ENCODE data around the gene SIAH1. TPM values are rescaled to one million over a fixed set of nuclear protein-coding genes. Genes with fewer than 3 reads are reported as not detected.
"Not testable (repeated sequence)": the region's sequence is repeated elsewhere in the genome, so short reads cannot be mapped to it uniquely, and the experiment has no call there.

SIAH1 gene
- total RNA-seq, 4 donors from 2014 or later, result 27.2 to 31.8 (median 30.9) TPM

DNA sequence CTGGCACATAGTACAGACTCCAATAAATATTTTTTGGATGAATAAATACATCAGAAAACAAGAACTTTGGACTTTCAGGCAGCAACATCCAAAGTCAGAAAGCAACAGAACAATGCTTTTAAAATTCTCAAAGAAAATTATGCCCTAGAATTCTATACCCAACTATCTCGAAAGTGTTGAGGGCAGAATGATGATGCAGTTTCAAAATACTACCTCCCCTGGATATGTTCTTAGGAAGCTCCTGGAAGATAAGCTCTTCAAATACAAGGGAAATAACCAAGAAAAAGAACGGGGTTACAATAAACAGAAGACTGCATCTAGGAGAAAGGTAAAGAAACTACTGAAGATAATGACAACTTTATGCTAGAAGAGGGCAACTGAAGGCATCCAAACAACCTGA lies 11.0 kb downstream of the SIAH1 start:
- Histone ChIP-seq H3K4me1 (peaks cover 35 to 96% (median 48%) of the 10 kb centered on the region in 3 donors), H3K4me3 (no peak overlapping the region), H3K9me3 (no peaks in the 10 kb centered on the region), H3K36me3 (no peaks in the 10 kb centered on the region), H3K27ac (no peak overlapping the region), H3K27me3 (no peaks in the 10 kb centered on the region)
- no peak for TF ChIP-seq POLR2AphosphoS5 (IDR thresholded peaks at IDR 0.05)
- TF ChIP-seq CTCF (IDR thresholded peaks at IDR 0.05), result no peak
- TF ChIP-seq EP300 (IDR thresholded peaks at IDR 0.05), result no peak
- TF ChIP-seq POLR2A (IDR thresholded peaks at IDR 0.05), result no peak
- ATAC-seq, result no peak
- 39 to 41% methylated on average over 2 of the region's 2 CpGs for WGBS, 2 donors (ENCODE audit: low coverage in 1 of 2)

GRCh38 chr16:48373258-48374029 lies 11.8 kb downstream of the SIAH1 start:
- no peaks in the 10 kb centered on the region for H3K27me3 ChIP-seq
- H3K27ac ChIP-seq, result no peak overlapping the region
- no peak overlapping the region for H3K4me3 ChIP-seq
- no peaks in the 10 kb centered on the region for H3K9me3 ChIP-seq
- no peaks in the 10 kb centered on the region for H3K36me3 ChIP-seq
- WGBS, 2 donors (ENCODE audit: low coverage in 1 of 2), result 77 to 80% methylated on average over 4 of the region's 4 CpGs
- TF ChIP-seq EP300 (IDR thresholded peaks at IDR 0.05), result no peak
- no peak for TF ChIP-seq POLR2AphosphoS5 (IDR thresholded peaks at IDR 0.05)
- no peak for TF ChIP-seq CTCF (IDR thresholded peaks at IDR 0.05)
- no peak for TF ChIP-seq POLR2A (IDR thresholded peaks at IDR 0.05)
- no peak for ATAC-seq
- peaks cover 32 to 93% (median 41%) of the 10 kb centered on the region in 3 donors for H3K4me1 ChIP-seq

DNA sequence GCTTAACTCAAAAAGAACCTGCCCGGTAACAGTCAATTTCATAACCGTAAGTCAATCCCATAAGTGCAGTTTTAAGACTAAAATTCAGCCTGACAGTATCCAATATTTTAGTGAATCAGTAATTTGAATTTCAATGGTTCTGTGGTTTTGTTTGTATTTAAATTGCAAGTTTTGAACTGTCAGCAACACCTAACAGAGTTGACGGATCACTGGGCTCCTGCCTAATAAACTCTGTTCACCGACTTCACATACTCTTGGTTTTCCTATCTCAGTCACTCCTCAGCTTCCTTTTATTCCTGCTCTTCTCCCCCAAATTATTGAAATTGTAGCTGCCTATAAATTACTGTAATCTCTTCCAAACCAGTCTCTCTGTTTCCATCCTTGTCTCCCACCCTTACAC lies 12.5 kb downstream of the SIAH1 start:
- H3K4me3 ChIP-seq, result no peak overlapping the region
- TF ChIP-seq CTCF (IDR thresholded peaks at IDR 0.05) (no peak), POLR2AphosphoS5 (IDR thresholded peaks at IDR 0.05) (no peak), EP300 (IDR thresholded peaks at IDR 0.05) (no peak), POLR2A (IDR thresholded peaks at IDR 0.05) (no peak)
- peaks cover 32 to 93% (median 35%) of the 10 kb centered on the region in 3 donors for H3K4me1 ChIP-seq
- H3K27me3 ChIP-seq, result no peaks in the 10 kb centered on the region
- no peaks in the 10 kb centered on the region for H3K9me3 ChIP-seq
- H3K27ac ChIP-seq, result no peak overlapping the region
- WGBS, 2 donors (ENCODE audit: low coverage in 1 of 2), result 81 to 89% methylated on average over 4 of the region's 4 CpGs
- no peak for ATAC-seq
- no peaks in the 10 kb centered on the region for H3K36me3 ChIP-seq

GRCh38 chr16:48371393-48371780 lies 13.8 kb downstream of the SIAH1 start:
- TF ChIP-seq EP300 (IDR thresholded peaks at IDR 0.05) (no peak), CTCF (IDR thresholded peaks at IDR 0.05) (no peak), POLR2AphosphoS5 (IDR thresholded peaks at IDR 0.05) (no peak), POLR2A (IDR thresholded peaks at IDR 0.05) (no peak)
- Histone ChIP-seq H3K4me1 (peaks cover 32 to 93% (median 40%) of the 10 kb centered on the region in 3 donors), H3K9me3 (no peaks in the 10 kb centered on the region), H3K27ac (no peak overlapping the region), H3K36me3 (no peaks in the 10 kb centered on the region), H3K27me3 (no peaks in the 10 kb centered on the region), H3K4me3 (no peak overlapping the region)
- ATAC-seq, result no peak

DNA sequence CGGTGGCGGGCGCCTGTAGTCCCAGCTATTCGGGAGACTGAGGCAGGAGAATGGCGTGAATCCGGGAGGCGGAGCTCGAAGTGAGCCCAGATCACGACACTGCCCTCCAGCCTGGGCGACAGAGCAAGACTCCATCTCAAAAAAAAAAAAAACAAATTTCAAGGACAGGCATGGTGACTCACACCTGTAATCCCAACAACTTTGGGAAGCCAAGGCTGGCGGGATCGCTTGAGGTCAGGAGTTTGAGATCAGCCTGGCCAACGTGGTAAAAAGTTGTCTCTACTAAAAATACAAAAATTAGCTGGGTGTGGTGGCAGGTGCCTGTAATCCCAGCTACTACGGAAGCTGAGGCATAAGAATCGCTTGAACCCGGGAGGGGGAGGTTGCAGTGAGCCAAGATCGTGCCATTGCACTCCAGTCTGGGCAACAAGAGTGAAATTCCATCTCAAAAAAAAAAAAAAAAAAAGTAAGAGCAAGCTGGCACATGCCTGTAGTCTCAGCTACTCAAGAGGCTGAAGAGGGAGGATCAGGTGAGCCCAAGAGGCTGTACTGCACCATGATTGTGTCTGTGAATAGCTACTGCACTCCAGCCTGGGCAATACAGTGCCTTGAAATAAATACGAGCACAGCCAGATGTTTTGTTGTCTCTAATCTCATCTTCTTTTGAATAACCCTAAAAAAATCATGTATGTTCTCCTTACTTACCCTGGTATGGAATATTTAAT lies 14.4 kb downstream of the SIAH1 start:
- not testable (repeated sequence) for H3K36me3 ChIP-seq, H3K27ac ChIP-seq, H3K27me3 ChIP-seq, ATAC-seq, H3K9me3 ChIP-seq, H3K4me3 ChIP-seq
- 74 to 85% methylated on average over 8 of the region's 18 CpGs for WGBS, 2 donors (ENCODE audit: low coverage in 1 of 2)
- peaks cover 30 to 90% (median 37%) of the 10 kb centered on the region in 3 donors for H3K4me1 ChIP-seq

Measured in gastroesophageal sphincter (tissue), 4 donors.